ENCODE data around the gene AACS.
A peak's percentile ranks its signal among the peaks of the same experiment; 100 is the strongest.

AACS gene

DNA sequence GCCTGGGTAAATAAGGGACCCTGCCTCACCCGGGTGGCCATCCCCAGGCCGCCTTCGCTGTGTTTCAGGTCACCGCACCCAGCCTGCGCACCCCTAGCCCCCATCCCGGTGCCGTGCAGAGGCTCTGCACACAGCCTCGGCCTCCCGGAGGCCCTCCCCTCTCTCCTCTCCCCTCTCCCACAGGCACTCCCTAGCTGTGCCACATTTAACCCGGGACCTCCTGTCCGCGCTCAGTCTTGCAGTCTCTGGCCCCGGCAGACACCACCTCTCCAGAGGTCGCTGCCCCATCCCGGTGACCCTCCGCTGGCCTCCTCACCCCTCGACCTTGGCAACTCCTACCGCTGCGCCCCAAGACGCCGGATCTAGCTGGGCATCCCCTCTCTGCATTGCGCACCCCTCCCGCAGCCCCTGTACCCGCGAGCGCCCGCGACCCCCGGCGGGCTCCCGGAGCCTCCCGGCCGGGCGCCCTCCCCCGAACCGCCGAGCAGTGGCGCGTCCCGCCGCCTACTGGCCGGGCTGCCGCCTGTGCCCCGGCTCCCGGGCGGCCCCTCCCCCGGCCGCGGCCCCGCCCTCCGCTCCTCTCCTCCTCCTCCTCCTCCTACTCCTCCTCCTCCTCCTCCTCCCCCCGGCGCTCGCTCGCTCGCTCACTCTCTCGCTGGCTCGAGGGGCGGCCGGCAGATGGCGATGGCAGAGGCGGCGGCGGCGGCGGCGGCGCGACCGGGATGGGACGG lies 120.7 kb downstream of the AACS start, which contains the start of gene TMEM132B:
Gene TMEM132B (plus strand): TSS at position 647 of the 731 bp plus-strand sequence.
- TF ChIP-seq, protein P1, sequence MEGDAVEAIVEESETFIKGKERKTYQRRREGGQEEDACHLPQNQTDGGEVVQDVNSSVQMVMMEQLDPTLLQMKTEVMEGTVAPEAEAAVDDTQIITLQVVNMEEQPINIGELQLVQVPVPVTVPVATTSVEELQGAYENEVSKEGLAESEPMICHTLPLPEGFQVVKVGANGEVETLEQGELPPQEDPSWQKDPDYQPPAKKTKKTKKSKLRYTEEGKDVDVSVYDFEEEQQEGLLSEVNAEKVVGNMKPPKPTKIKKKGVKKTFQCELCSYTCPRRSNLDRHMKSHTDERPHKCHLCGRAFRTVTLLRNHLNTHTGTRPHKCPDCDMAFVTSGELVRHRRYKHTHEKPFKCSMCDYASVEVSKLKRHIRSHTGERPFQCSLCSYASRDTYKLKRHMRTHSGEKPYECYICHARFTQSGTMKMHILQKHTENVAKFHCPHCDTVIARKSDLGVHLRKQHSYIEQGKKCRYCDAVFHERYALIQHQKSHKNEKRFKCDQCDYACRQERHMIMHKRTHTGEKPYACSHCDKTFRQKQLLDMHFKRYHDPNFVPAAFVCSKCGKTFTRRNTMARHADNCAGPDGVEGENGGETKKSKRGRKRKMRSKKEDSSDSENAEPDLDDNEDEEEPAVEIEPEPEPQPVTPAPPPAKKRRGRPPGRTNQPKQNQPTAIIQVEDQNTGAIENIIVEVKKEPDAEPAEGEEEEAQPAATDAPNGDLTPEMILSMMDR (IDR thresholded peaks at IDR 0.05; ENCODE audit: low read depth, low read length), result peak; percentile 17
- peak; percentile 39 for DNase-seq (ENCODE audit: extremely low read depth, low read depth)

GRCh38 chr12:125186471-125187147 lies 121.4 kb downstream of the AACS start:
- TF ChIP-seq, protein P1 (IDR thresholded peaks at IDR 0.05; ENCODE audit: low read depth, low read length), result no peak
- no peak for DNase-seq (ENCODE audit: extremely low read depth, low read depth)

GRCh38 chr12:125187148-125187745 lies 122.0 kb downstream of the AACS start:
- TF ChIP-seq, protein P1 (IDR thresholded peaks at IDR 0.05; ENCODE audit: low read depth, low read length), result no peak
- DNase-seq (ENCODE audit: extremely low read depth, low read depth), result no peak

DNA sequence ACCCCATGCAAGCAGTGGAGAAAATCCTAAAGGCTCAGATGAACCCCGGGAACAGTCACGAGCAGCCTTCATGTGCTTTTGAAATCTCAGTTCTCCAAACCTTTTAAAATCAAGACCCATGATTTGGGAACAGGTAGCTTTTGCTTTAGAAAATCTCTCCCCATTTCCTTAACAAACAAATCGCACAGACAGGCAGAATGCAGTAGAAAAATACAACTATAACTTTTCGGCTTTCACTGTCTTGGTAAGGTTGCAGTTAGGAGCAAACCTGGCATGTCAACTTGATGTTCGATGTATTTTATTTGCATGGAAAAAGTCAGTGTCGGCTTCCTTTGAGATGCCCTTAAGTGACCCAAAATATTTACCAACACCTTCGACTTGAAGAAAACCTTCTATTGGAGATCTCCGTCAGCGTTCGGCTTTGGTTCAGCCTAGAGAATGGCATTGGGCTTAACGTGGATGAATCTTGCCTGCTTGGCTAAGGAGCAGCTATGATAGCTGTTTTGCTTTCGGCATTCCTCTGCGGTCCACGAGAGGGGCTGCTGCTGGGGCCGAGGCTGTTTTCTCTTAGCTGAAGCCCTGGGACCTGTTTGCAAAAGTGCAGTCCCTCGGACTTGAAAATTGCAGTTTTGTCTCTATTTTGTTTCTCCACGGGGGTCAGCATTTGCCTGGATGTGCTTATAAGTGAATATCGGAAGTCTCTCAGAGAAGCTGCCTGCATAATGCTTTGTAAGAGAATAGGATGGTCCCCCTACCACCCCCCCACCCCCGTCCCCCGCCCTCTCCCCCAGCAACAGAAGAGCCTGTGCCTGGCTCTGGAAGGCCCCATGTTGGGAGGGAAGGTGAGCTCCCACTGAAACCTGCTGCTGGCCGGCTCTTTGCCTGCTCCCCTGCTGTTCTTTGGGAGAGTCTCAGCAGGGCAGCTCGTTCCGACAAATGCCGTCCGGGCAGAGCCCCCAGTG lies 122.8 kb downstream of the AACS start:
- no peak for DNase-seq (ENCODE audit: extremely low read depth, low read depth)
- TF ChIP-seq, protein P1 (IDR thresholded peaks at IDR 0.05; ENCODE audit: low read depth, low read length), result no peak

DNA sequence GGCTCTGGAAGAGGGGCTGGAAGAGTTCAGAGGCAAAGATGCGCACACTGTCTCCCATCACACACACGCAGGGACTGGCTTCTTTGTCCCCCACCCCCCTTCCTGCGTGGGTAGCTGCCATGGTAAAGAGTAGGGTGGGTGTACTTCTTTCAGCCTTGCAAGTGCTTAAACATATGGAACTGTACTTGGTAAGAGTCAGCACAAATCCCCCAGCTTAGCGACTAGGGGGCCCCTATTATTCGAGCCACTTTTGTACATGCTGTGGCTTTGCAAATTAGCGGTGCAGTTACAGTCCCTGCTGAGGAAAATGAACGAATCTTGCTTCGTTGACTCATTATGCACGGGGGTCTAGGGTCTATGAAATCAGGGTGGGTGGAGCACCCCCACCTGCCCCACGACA lies 123.8 kb downstream of the AACS start:
- no peak for DNase-seq (ENCODE audit: extremely low read depth, low read depth)
- TF ChIP-seq, protein P1 (IDR thresholded peaks at IDR 0.05; ENCODE audit: low read depth, low read length), result no peak

DNA sequence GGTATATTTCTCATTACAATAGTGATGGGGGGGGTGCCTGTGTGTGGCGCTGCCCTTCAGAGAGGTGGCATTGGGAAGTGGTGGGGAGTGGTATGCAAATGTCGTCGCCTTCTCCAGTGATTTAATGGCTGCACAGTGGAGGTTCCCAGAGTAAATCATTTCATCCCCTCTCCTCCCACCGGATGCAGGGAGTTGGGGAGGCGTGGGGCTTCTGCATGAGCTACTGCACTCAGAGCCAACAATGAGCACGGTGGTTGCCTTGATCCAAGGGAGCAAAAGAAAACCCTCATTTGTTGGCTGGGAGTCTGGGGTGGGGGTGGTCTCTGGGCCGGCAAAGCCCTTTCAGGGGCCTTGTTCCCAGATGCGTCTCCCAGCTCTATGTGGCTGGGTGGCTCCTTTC lies 124.3 kb downstream of the AACS start:
- no peak for DNase-seq (ENCODE audit: extremely low read depth, low read depth)
- TF ChIP-seq, protein P1 (IDR thresholded peaks at IDR 0.05; ENCODE audit: low read depth, low read length), result no peak
